Naive thymus-derived CD4-positive, alpha-beta T cell (primary cell): Measurements from ENCODE around the gene SREBF2. TPM values are rescaled to one million over a fixed set of nuclear protein-coding genes. Genes with fewer than 3 reads are reported as not detected.

Experiments used
- ATAC-seq: fragments of 150-1000 bp; cut with Tn5 transposase; 2 replicates; pipeline ENCODE4 v1.10.0; 2021; ENCODE audit warnings: mild to moderate bottlenecking, moderate library complexity
- CTCF ChIA-PET: fragments of 350-600 bp; sonication (Branson Sonifier 250); formaldehyde crosslinking; loops from one replicate; lab custom pipeline; 2021; ENCODE audit warnings: antibody characterized with exemption; lab: Charles Lee
- POLR2A ChIA-PET: fragments of 350-600 bp; sonication (Branson Sonifier 250); formaldehyde crosslinking; loops from one replicate; lab custom pipeline; 2021; ENCODE audit warnings: antibody characterized with exemption, inconsistent platforms; lab: Charles Lee
- DNase-seq, 9 donors: peaks; one replicate each; pipeline versions ENCODE4 v3.0.0 to v3.0.0-alpha.2; 2020 to 2022; ENCODE audit warnings: mixed read lengths in 1 of 9
- H3K27ac ChIP-seq: one replicate; pipeline ENCODE4 v1.7.0; 2013; ENCODE audit warnings: mild to moderate bottlenecking, low read depth, low read length, moderate library complexity
- H3K27me3 ChIP-seq, 2 donors: one replicate each; pipeline ENCODE4 v1.7.0; 2013; ENCODE audit warnings: low read length in 2 of 2, mild to moderate bottlenecking in 2 of 2, moderate library complexity in 2 of 2; ENCODE audit not compliant: control insufficient read depth in 2 of 2, insufficient read depth in 2 of 2
- H3K36me3 ChIP-seq, 3 experiments: 1 replicate in 2 of 3; 2 replicates in 1 of 3; pipeline ENCODE4 v1.7.0; 2013; ENCODE audit warnings: low read length in 3 of 3, mild to moderate bottlenecking in 3 of 3, moderate library complexity in 1 of 3; ENCODE audit not compliant: insufficient read depth in 3 of 3, control insufficient read depth in 2 of 3
- H3K4me1 ChIP-seq, 2 donors: one replicate each; pipeline ENCODE4 v1.7.0; 2013; ENCODE audit warnings: low read length in 2 of 2, mild to moderate bottlenecking in 2 of 2, moderate library complexity in 1 of 2; ENCODE audit not compliant: control insufficient read depth in 2 of 2, insufficient read depth in 2 of 2
- H3K4me3 ChIP-seq: 2 replicates; pipeline ENCODE4 v1.7.0; 2013; ENCODE audit warnings: mild to moderate bottlenecking, low read length
- H3K9me3 ChIP-seq, 3 experiments: 1 replicate in 2 of 3; 2 replicates in 1 of 3; pipeline ENCODE4 v1.7.0; 2013; ENCODE audit warnings: low read length in 3 of 3; ENCODE audit not compliant: control insufficient read depth in 2 of 3
- H3K27ac Mint-ChIP-seq, 9 donors: one replicate each; pipeline ENCODE4 v1.8.0; 2020 to 2022; ENCODE audit warnings: mixed read lengths in 9 of 9, mild to moderate bottlenecking in 8 of 9, moderate library complexity in 5 of 9, inconsistent platforms in 2 of 9
- H3K27me3 Mint-ChIP-seq, 5 donors: one replicate each; pipeline ENCODE4 v1.8.0; 2021 to 2022; ENCODE audit warnings: mixed read lengths in 5 of 5, mild to moderate bottlenecking in 1 of 5
- H3K36me3 Mint-ChIP-seq, 5 donors: one replicate each; pipeline ENCODE4 v1.8.0; 2020 to 2022; ENCODE audit warnings: mixed read lengths in 5 of 5, mild to moderate bottlenecking in 3 of 5, inconsistent platforms in 1 of 5
- H3K4me1 Mint-ChIP-seq, 7 donors: one replicate each; pipeline ENCODE4 v1.8.0; 2020 to 2022; ENCODE audit warnings: mixed read lengths in 7 of 7, mild to moderate bottlenecking in 3 of 7, inconsistent platforms in 1 of 7
- H3K4me3 Mint-ChIP-seq, 10 donors: one replicate each; pipeline ENCODE4 v1.8.0; 2020 to 2022; ENCODE audit warnings: mild to moderate bottlenecking in 10 of 10, mixed read lengths in 10 of 10, moderate library complexity in 6 of 10, inconsistent platforms in 2 of 10
- H3K9me3 Mint-ChIP-seq, 11 donors: one replicate each; pipeline ENCODE4 v1.8.0; 2020 to 2022; ENCODE audit warnings: mixed read lengths in 11 of 11, mild to moderate bottlenecking in 4 of 11, inconsistent platforms in 1 of 11, moderate library complexity in 1 of 11
- intact Hi-C, 2 donors: fragments of 100-400 bp; cut with micrococcal nuclease; formaldehyde crosslinking; loops; one replicate each; pipeline ENCODE4 v1.15.1; 2023
- polyA plus RNA-seq, 2 donors: library from polyadenylated mRNA; unstranded; fragments of 300-500 nt; fragmentation: Illumina TruSeq; gene quantifications; one replicate each; pipeline ENCODE4 v1.2.3, GENCODE V29; 2021
- total RNA-seq, 6 experiments: library from RNA in 5 of 6; stranded (reverse) in 5 of 6; gene quantifications; 1 replicate in 5 of 6; 2 replicates in 1 of 6; pipeline ENCODE4 v1.2.3 and lab custom pipeline; 2021 to 2026

Gene SREBF2
- total and polyA plus RNA-seq, 7 experiments from 2014 or later: 17.4 to 117 (median 84.0) TPM

DNA sequence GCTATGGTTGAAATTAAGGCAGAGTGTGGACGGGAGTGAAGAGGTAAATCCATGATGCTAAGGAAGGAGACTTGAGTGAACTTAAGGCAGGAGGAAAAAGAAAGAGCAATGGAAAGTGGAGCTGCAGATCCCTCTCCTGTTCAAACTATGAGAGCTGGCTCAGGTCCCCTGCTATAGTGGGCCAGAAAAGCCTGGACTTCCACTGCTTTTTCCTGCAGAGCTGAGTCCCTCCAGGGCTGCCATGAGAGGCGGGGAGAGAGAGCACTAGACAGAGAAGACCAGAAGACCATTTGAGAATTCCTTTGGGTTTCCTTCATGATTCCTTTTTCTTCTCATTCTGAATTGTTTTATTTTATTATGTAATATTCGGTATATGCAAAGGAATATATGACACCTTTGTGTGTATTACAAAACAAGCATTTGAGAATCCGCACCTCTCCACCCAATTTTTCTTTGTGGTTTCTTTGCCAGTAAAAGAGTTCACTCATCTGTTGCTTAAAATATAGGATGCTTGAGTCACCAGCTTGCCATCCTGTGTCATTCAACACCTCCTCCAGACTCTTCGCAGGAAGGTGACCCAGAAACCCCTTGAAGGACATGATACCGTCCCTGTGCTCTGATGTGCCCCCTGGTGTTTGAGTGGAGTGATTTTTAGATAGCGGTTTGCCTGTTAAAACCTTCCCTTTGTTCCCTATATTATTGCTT lies 24.4 kb downstream of the SREBF2 start:
- Mint-ChIP-seq H3K27ac (peak overlapping the region; percentile 62 to 91 (median 82)), H3K4me1 (peaks cover 33 to 69% (median 54%) of the 10 kb centered on the region in 7 donors), H3K36me3 (peaks cover 0 to 10% (median 5%) of the 10 kb centered on the region in 5 donors), H3K4me3 (peak overlapping the region; percentile 3 to 67 (median 36)), H3K9me3 (no peaks in the 10 kb centered on the region), H3K27me3 (no peaks in the 10 kb centered on the region)
- Histone ChIP-seq H3K27ac (no peak overlapping the region), H3K36me3 (no peaks in the 10 kb centered on the region), H3K27me3 (no peaks in the 10 kb centered on the region), H3K4me1 (peaks cover 17 to 26% of the 10 kb centered on the region in 2 donors), H3K4me3 (no peak overlapping the region), H3K9me3 (no peaks in the 10 kb centered on the region)
- peak; percentile 87 for ATAC-seq
- intact Hi-C loops: loop anchor here (1.0 kb wide), 7 partner anchors 16 to 191 kb away; no protein-coding TSS in a partner anchor
- POLR2A ChIA-PET: interaction anchor here (0.6 to 2.2 kb wide), 10 partner anchors 9 to 168 kb away, joined by 3 to 18 read pairs (median 4); partner anchors contain the start of genes CCDC134, SNU13 and SREBF2
- CTCF ChIA-PET: interaction anchor here (0.7 to 3.6 kb wide), 12 partner anchors 11 to 160 kb away, joined by 3 to 22 read pairs (median 4); partner anchors contain the start of gene MEI1
- peak; percentile 27 to 76 (median 65) for DNase-seq

DNA sequence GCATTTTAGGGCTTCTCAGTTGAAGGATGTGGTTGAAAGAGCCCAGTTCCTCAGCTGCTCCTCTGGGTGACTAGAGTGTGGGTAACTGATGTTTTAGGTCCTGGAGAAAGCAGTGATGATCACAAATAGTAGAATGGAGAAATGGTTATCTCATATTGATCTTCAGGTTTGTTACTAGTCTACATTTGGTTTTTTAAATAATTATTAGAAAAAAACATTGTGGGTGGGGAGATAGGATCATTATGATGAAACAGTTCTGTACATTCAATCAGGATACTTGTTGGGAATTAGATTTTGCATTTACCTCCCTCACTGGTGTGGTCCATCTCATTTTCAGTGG lies 24.9 kb downstream of the SREBF2 start:
- Mint-ChIP-seq H3K27ac (peak overlapping the region; percentile 62 to 91 (median 82)), H3K4me1 (peaks cover 34 to 72% (median 59%) of the 10 kb centered on the region in 7 donors), H3K36me3 (peaks cover 0 to 9% (median 5%) of the 10 kb centered on the region in 5 donors), H3K9me3 (no peaks in the 10 kb centered on the region), H3K27me3 (no peaks in the 10 kb centered on the region), H3K4me3 (peak overlapping the region in 9 of 10 donors; percentile 3 to 67 (median 33))
- no peaks in the 10 kb centered on the region for H3K36me3 ChIP-seq
- H3K27ac ChIP-seq: no peak overlapping the region
- H3K27me3 ChIP-seq: no peaks in the 10 kb centered on the region
- intact Hi-C loops: loop anchor here (1.0 kb wide), 7 partner anchors 15 to 192 kb away; no protein-coding TSS in a partner anchor
- no peak for ATAC-seq
- H3K4me3 ChIP-seq: no peak overlapping the region
- H3K4me1 ChIP-seq: peaks cover 23 to 31% of the 10 kb centered on the region in 2 donors
- DNase-seq: no peak
- H3K9me3 ChIP-seq: no peaks in the 10 kb centered on the region
- POLR2A ChIA-PET: interaction anchor here (1.4 to 2.2 kb wide), 4 partner anchors 22 to 83 kb away, joined by 4 to 18 read pairs (median 8); partner anchors contain the start of genes CCDC134 and SREBF2
- CTCF ChIA-PET: interaction anchor here (0.7 to 3.6 kb wide), 11 partner anchors 11 to 160 kb away, joined by 3 to 22 read pairs (median 5); partner anchors contain the start of gene MEI1

DNA sequence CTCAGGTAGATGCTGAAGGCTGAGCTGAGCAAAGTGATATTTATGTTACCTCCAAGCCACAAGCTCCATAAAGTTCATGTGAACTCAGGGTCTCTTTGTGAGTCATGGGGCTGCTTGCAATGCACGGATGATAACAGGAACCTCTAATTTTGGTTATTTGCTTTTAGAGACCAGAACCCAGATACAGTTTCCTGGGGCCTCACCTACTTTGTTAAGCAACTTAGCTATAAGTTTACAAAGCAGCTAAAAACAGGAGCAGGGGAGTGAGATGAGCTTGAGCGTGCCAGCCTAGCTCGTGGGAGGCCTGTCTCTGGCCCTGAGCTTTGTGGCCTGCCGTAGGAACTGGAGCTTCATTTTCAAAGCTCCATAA lies 29.2 kb downstream of the SREBF2 start:
- H3K27ac Mint-ChIP-seq: peak overlapping the region; percentile 81 to 90 (median 84)
- intact Hi-C loops: loop anchor here in 1 of 2 donors (1.0 kb wide), 2 partner anchors 29 to 79 kb away; partner anchors contain the start of gene SREBF2

DNA sequence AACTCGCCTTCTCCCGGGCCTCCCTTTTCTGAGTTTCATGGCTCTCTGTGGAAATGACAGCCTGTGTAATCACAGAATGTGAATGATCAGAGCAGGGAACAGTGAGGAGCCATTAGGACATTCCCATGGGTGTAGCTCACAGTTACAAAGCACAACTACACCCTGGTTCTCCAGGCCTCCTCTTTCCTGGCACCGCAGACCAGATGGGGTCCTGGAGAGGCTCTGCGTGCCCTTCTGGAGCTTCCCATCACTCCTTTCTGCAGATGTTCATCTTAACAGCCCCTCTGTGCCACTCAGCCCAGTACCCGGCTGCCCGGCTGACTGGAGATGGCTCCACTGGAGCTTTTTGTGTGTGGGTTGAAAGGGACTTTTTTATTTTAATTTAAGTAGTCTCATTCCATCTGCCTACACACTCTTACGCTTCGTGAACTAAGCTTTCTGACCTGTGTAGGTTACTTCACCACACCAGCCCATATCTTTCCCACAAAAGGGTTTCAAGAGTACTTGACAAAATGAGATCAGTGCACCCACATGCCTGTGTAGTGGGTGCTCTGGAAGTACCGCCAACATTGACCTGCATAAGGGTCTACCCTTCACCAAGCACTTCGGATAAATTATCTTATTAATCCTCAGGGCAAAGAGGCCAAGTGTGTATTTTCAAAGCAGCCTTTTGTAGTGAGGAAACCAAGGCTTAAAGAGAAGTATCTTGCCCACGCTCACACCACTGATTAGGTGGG lies 29.8 kb downstream of the SREBF2 start:
- Mint-ChIP-seq H3K36me3 (peaks cover 0 to 14% (median 7%) of the 10 kb centered on the region in 5 donors), H3K4me3 (peak overlapping the region in 9 of 10 donors; percentile 30 to 65 (median 55)), H3K4me1 (peaks cover 27 to 73% (median 47%) of the 10 kb centered on the region in 7 donors), H3K27ac (peak overlapping the region; percentile 81 to 90 (median 84)), H3K27me3 (no peaks in the 10 kb centered on the region), H3K9me3 (no peaks in the 10 kb centered on the region)
- Histone ChIP-seq H3K4me3 (no peak overlapping the region), H3K9me3 (no peaks in the 10 kb centered on the region), H3K27ac (peak overlapping the region; percentile 55), H3K27me3 (no peaks in the 10 kb centered on the region), H3K4me1 (peaks cover 16 to 28% of the 10 kb centered on the region in 2 donors), H3K36me3 (peaks cover 0 to 15% (median 0%) of the 10 kb centered on the region in 3 experiments)
- POLR2A ChIA-PET: interaction anchor here (0.5 to 2.6 kb wide), 10 partner anchors 9 to 217 kb away, joined by 3 to 18 read pairs (median 3); partner anchors contain the start of genes CCDC134 and SREBF2
- peak in 1 of 9 donors; percentile 69 for DNase-seq
- CTCF ChIA-PET: interaction anchor here (0.6 to 3.1 kb wide), 7 partner anchors 40 to 166 kb away, joined by 3 to 14 read pairs (median 4); no protein-coding TSS in a partner anchor
- peak; percentile 50 for ATAC-seq
- intact Hi-C loops: loop anchor here in 1 of 2 donors (1.0 kb wide), 2 partner anchors 29 to 79 kb away; partner anchors contain the start of gene SREBF2

More for the DNA sequence above, 29.2 kb downstream of the SREBF2 start:
- H3K27me3 ChIP-seq: no peaks in the 10 kb centered on the region
- Mint-ChIP-seq H3K4me3 (peak overlapping the region in 9 of 10 donors; percentile 11 to 65 (median 53)), H3K27me3 (no peaks in the 10 kb centered on the region), H3K4me1 (peaks cover 30 to 76% (median 53%) of the 10 kb centered on the region in 7 donors), H3K9me3 (no peaks in the 10 kb centered on the region), H3K36me3 (peaks cover 0 to 13% (median 7%) of the 10 kb centered on the region in 5 donors)
- ChIA-PET CTCF (interaction anchor here (0.6 to 3.1 kb wide), 7 partner anchors 39 to 165 kb away, joined by 3 to 14 read pairs (median 4); no protein-coding TSS in a partner anchor), POLR2A (interaction anchor here (0.7 to 2.6 kb wide), 9 partner anchors 9 to 218 kb away, joined by 3 to 18 read pairs (median 3); partner anchors contain the start of genes CCDC134 and SREBF2)
- peak; percentile 55 for ATAC-seq
- peak in 6 of 9 donors; percentile 19 to 55 (median 36) for DNase-seq
- peak overlapping the region; percentile 55 for H3K27ac ChIP-seq
- peaks cover 21 to 31% of the 10 kb centered on the region in 2 donors for H3K4me1 ChIP-seq
- H3K36me3 ChIP-seq: peaks cover 0 to 10% (median 0%) of the 10 kb centered on the region in 3 experiments
- no peaks in the 10 kb centered on the region for H3K9me3 ChIP-seq
- H3K4me3 ChIP-seq: no peak overlapping the region

DNA sequence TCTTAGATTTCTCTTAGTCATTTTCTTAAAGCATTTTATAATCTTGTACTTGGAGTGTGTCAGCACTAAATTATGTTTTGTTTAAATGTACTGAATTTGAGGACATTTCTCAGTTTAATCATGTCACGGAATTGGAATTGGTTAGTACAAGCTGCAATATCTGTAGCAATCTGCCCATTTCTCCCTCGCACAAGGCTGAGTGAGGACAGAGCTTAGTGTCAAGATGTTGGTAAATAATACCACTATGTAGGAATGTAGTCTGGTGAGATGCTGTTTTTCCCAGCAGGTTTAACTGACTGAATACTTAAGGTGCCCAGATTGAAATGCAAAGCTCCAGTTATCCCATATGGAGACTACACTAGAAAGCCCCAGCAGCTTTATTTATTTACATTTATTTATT lies 30.6 kb downstream of the SREBF2 start:
- no peak overlapping the region for H3K27ac ChIP-seq
- Mint-ChIP-seq H3K4me3 (peak overlapping the region in 1 of 10 donors; percentile 65), H3K36me3 (peaks cover 0 to 15% (median 7%) of the 10 kb centered on the region in 5 donors), H3K27me3 (no peaks in the 10 kb centered on the region), H3K4me1 (peaks cover 19 to 66% (median 40%) of the 10 kb centered on the region in 7 donors), H3K9me3 (no peaks in the 10 kb centered on the region), H3K27ac (peak overlapping the region in 4 of 9 donors; percentile 83 to 90 (median 86))
- ATAC-seq (no peak), DNase-seq (no peak)
- peaks cover 0 to 22% (median 3%) of the 10 kb centered on the region in 3 experiments for H3K36me3 ChIP-seq
- H3K9me3 ChIP-seq: no peaks in the 10 kb centered on the region
- ChIA-PET CTCF (interaction anchor here (3.1 kb wide), 1 partner anchor 117 kb away, joined by 14 read pairs; no protein-coding TSS in a partner anchor), POLR2A (interaction anchor here (0.7 to 2.6 kb wide), 4 partner anchors 9 to 84 kb away, joined by 3 to 18 read pairs (median 6); partner anchors contain the start of gene SREBF2)
- H3K27me3 ChIP-seq: no peaks in the 10 kb centered on the region
- no peak overlapping the region for H3K4me3 ChIP-seq
- intact Hi-C loops: no loop called here
- peaks cover 14 to 23% of the 10 kb centered on the region in 2 donors for H3K4me1 ChIP-seq
